Hepatocyte (in vitro differentiated cells): ENCODE data around the gene COL15A1.

Experiments
- EZH2 ChIP-seq: fragments of 200-600 bp; sonication (generic); IDR thresholded peaks from 2 replicates; pipeline ENCODE4 v1.6.1; 2016; ENCODE audit warnings: antibody characterized with exemption, mild to moderate bottlenecking, borderline replicate concordance
- EZH2phosphoT487 ChIP-seq: fragments of 200-600 bp; sonication (generic); IDR thresholded peaks from one replicate; pipeline ENCODE4 v1.6.1; 2018; ENCODE audit warnings: antibody characterized with exemption, mild to moderate bottlenecking, low read depth, moderate library complexity; ENCODE audit not compliant: unreplicated experiment, severe bottlenecking
- TF ChIP-seq, protein P1 (sequence below): fragments of 200-600 bp; sonication (generic); IDR thresholded peaks from 2 replicates; pipeline ENCODE4 v1.5.1; 2016; ENCODE audit warnings: antibody characterized with exemption, mild to moderate bottlenecking; ENCODE audit not compliant: poor library complexity

- TF ChIP-seq, protein P1, sequence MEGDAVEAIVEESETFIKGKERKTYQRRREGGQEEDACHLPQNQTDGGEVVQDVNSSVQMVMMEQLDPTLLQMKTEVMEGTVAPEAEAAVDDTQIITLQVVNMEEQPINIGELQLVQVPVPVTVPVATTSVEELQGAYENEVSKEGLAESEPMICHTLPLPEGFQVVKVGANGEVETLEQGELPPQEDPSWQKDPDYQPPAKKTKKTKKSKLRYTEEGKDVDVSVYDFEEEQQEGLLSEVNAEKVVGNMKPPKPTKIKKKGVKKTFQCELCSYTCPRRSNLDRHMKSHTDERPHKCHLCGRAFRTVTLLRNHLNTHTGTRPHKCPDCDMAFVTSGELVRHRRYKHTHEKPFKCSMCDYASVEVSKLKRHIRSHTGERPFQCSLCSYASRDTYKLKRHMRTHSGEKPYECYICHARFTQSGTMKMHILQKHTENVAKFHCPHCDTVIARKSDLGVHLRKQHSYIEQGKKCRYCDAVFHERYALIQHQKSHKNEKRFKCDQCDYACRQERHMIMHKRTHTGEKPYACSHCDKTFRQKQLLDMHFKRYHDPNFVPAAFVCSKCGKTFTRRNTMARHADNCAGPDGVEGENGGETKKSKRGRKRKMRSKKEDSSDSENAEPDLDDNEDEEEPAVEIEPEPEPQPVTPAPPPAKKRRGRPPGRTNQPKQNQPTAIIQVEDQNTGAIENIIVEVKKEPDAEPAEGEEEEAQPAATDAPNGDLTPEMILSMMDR: no peak
- TF ChIP-seq EZH2: no peak
- TF ChIP-seq EZH2phosphoT487: no peak
Observed at GRCh38 chr9:98900725-98901124, 43.0 kb upstream of the COL15A1 start.
